HCT116 (cell line): Measurements from ENCODE around the gene TSSK2. TPM values are rescaled to one million over a fixed set of nuclear protein-coding genes. Genes with fewer than 3 reads are reported as not detected.

Experiments used
- ATAC-seq: fragments of 200-7000 bp; cut with Tn5 transposase; 2 replicates; pipeline ENCODE4 v1.9.1; 2020; ENCODE audit warnings: mild to moderate bottlenecking, moderate library complexity
- BruUV-seq: library from RNA; stranded (reverse); fragments of 400-500 nt; replicated peaks from 2 replicates; lab custom pipeline; 2021; lab: Mats Ljungman, UMichigan
- CTCF ChIA-PET: fragments of 300-600 bp; sonication (Branson Sonifier 250); formaldehyde crosslinking; loops from one replicate; lab custom pipeline; 2021; ENCODE audit warnings: antibody characterized with exemption; lab: Charles Lee
- POLR2A ChIA-PET: fragments of 300-600, 350-600 bp; sonication (Branson Sonifier 250); formaldehyde crosslinking; loops from one replicate; lab custom pipeline; 2021; ENCODE audit warnings: antibody characterized with exemption; lab: Charles Lee
- RAD21 ChIA-PET, 2 experiments: fragments of 300-600 bp; sonication (Branson Sonifier 250); formaldehyde crosslinking; loops; one replicate each; lab custom pipeline; 2023; ENCODE audit warnings: low total read pairs in 2 of 2; ENCODE audit not compliant: uncharacterized antibody in 2 of 2, unreplicated experiment in 2 of 2, low non-redundant PET in 1 of 2; lab: Charles Lee
- DNase-seq: peaks from one replicate; pipeline ENCODE4 v3.0.0-alpha.2; 2010; ENCODE audit warnings: low read depth, low spot score
- H2AFZ ChIP-seq: fragments of 200-600 bp; shearing (Covaris generic), sonication (generic); 2 replicates; pipeline ENCODE4 v1.6.1; 2017; ENCODE audit warnings: low read depth, mixed run types, mixed read lengths, antibody characterized with exemption, low read length; ENCODE audit not compliant: poor library complexity, severe bottlenecking
- H3K27ac ChIP-seq: 2 replicates; pipeline ENCODE4 v1.5.1; 2012; ENCODE audit warnings: low read depth, low read length
- H3K27me3 ChIP-seq: fragments of 200-600 bp; sonication (generic); 2 replicates; pipeline ENCODE4 v1.6.1; 2016; ENCODE audit warnings: mixed run types, low read length, mixed read lengths; ENCODE audit not compliant: insufficient read depth
- H3K36me3 ChIP-seq, 2 experiments: fragments of 200-500 bp in 1 of 2; fragments of 200-600 bp in 1 of 2; sonication (Bioruptor generic) in 1 of 2; sonication (generic) in 1 of 2; 2 replicates each; pipeline versions ENCODE4 v1.5.1 to v1.6.1; 2014 to 2016; ENCODE audit warnings: low read length in 2 of 2, inconsistent platforms in 1 of 2, mixed read lengths in 1 of 2, mixed run types in 1 of 2; ENCODE audit not compliant: insufficient read depth in 2 of 2, control insufficient read depth in 1 of 2
- H3K4me1 ChIP-seq, 2 experiments: fragments of 200-600 bp in 1 of 2; sonication (generic) in 1 of 2; 2 replicates each; pipeline versions ENCODE4 v1.5.1 to v1.6.1; 2012 to 2017; ENCODE audit warnings: low read length in 2 of 2, inconsistent platforms in 1 of 2, mild to moderate bottlenecking in 1 of 2, mixed read lengths in 1 of 2, mixed run types in 1 of 2, moderate library complexity in 1 of 2; ENCODE audit not compliant: insufficient read depth in 2 of 2, control insufficient read depth in 1 of 2
- H3K4me2 ChIP-seq: fragments of 200-600 bp; sonication (generic); 2 replicates; pipeline ENCODE4 v1.6.1; 2017; ENCODE audit warnings: mixed run types, low read length, mixed read lengths
- H3K4me3 ChIP-seq, 2 experiments: fragments of 200-600 bp in 1 of 2; sonication (generic) in 1 of 2; replicated peaks in 1 of 2; 2 replicates each; pipeline ENCODE4 v1.5.1; 2011 to 2016; ENCODE audit warnings: low read length in 2 of 2, control low read depth in 1 of 2, low read depth in 1 of 2, mild to moderate bottlenecking in 1 of 2, mixed read lengths in 1 of 2, mixed run types in 1 of 2
- H3K79me2 ChIP-seq: fragments of 200-600 bp; sonication (generic); 2 replicates; pipeline ENCODE4 v1.6.1; 2017; ENCODE audit warnings: mild to moderate bottlenecking, mixed run types, low read length, moderate library complexity, mixed read lengths; ENCODE audit not compliant: insufficient read depth
- H3K9ac ChIP-seq: fragments of 200-600 bp; sonication (generic); 2 replicates; pipeline ENCODE4 v1.6.1; 2016; ENCODE audit warnings: low read length, mixed read lengths
- H3K9me2 ChIP-seq: fragments of 200-600 bp; sonication (generic), shearing (Covaris generic); 2 replicates; pipeline ENCODE4 v1.6.1; 2017; ENCODE audit warnings: mixed run types, mild to moderate bottlenecking, moderate library complexity; ENCODE audit not compliant: insufficient read depth
- H3K9me3 ChIP-seq, 2 experiments: fragments of 200-500 bp in 1 of 2; fragments of 200-600 bp in 1 of 2; sonication (Bioruptor generic) in 1 of 2; sonication (generic) in 1 of 2; 2 replicates each; pipeline ENCODE4 v1.6.1; 2014 to 2017; ENCODE audit warnings: low read length in 2 of 2, mixed read lengths in 2 of 2, inconsistent platforms in 1 of 2, low read depth in 1 of 2, mild to moderate bottlenecking in 1 of 2, mixed run types in 1 of 2, moderate library complexity in 1 of 2; ENCODE audit not compliant: control insufficient read depth in 1 of 2, insufficient read depth in 1 of 2
- H4K20me1 ChIP-seq: fragments of 200-600 bp; sonication (generic), shearing (Covaris generic); 2 replicates; pipeline ENCODE4 v1.6.1; 2017; ENCODE audit warnings: mixed run types, mild to moderate bottlenecking, moderate library complexity; ENCODE audit not compliant: insufficient read depth
- ATF3 ChIP-seq: IDR thresholded peaks from 2 replicates; pipeline ENCODE4 v1.6.1; 2012
- CBX3 ChIP-seq: IDR thresholded peaks from 2 replicates; pipeline ENCODE4 v1.6.1; 2012; ENCODE audit warnings: low read depth
- CEBPB ChIP-seq: IDR thresholded peaks from 2 replicates; pipeline ENCODE4 v1.6.1; 2012; ENCODE audit warnings: low read depth
- EGR1 ChIP-seq: IDR thresholded peaks from 2 replicates; pipeline ENCODE4 v1.6.1; 2012; ENCODE audit warnings: low read depth
- ELF1 ChIP-seq: IDR thresholded peaks from 2 replicates; pipeline ENCODE4 v1.6.1; 2012; ENCODE audit warnings: low read depth, borderline replicate concordance
- MAX ChIP-seq: IDR thresholded peaks from 2 replicates; pipeline ENCODE4 v1.6.1; 2012
- POLR2A ChIP-seq: IDR thresholded peaks from 2 replicates; pipeline ENCODE4 v1.7.0; 2011; ENCODE audit warnings: borderline replicate concordance; ENCODE audit not compliant: insufficient read depth, insufficient read length; ENCODE audit errors: extremely low read depth
- SIN3A ChIP-seq: IDR thresholded peaks from 2 replicates; pipeline ENCODE4 v1.6.1; 2012; ENCODE audit warnings: low read depth
- SP1 ChIP-seq: IDR thresholded peaks from 2 replicates; pipeline ENCODE4 v1.6.1; 2012; ENCODE audit warnings: low read depth
- SRF ChIP-seq: IDR thresholded peaks from 2 replicates; pipeline ENCODE4 v1.6.1; 2012; ENCODE audit warnings: low read depth
- YY1 ChIP-seq: IDR thresholded peaks from 2 replicates; pipeline ENCODE4 v1.6.1; 2011; ENCODE audit warnings: low read length, low read depth, moderate library complexity, mild to moderate bottlenecking; ENCODE audit not compliant: insufficient replicate concordance; ENCODE audit errors: extremely low read depth
- ZBTB33 ChIP-seq: IDR thresholded peaks from 2 replicates; pipeline ENCODE4 v1.6.1; 2011; ENCODE audit warnings: mild to moderate bottlenecking, low read length, moderate library complexity; ENCODE audit not compliant: insufficient replicate concordance; ENCODE audit errors: extremely low read depth
- ZFX ChIP-seq: fragments of 450-650 bp; IDR thresholded peaks from 2 replicates; pipeline ENCODE4 v1.6.1; 2017
- ZNF274 ChIP-seq: fragments of 200-500 bp; sonication (Bioruptor generic); IDR thresholded peaks from 2 replicates; pipeline ENCODE4 v1.6.1; 2014; ENCODE audit warnings: mild to moderate bottlenecking, low read depth, low read length, inconsistent platforms
- intact Hi-C: fragments of 100-400 bp; cut with micrococcal nuclease; formaldehyde crosslinking; loops from 2 replicates; pipeline ENCODE4 v1.10.0; 2022
- total RNA-seq: library from RNA; stranded (reverse); gene quantifications from one replicate; pipeline ENCODE4 v1.2.1, GENCODE V29; 2021; ENCODE audit not compliant: unreplicated experiment
- TF ChIP-seq, protein P1 (sequence below): IDR thresholded peaks from 2 replicates; pipeline ENCODE4 v1.6.1; 2012; ENCODE audit warnings: low read depth

TSSK2 gene
- total RNA-seq, 1 experiment from 2014 or later, result not detected

GRCh38 chr22:19090586-19091127, 40.5 kb upstream of the TSSK2 start:
- ChIA-PET CTCF (interaction anchor here (0.6 kb wide), 1 partner anchor 62 kb away, joined by 3 read pairs; no protein-coding TSS in a partner anchor), POLR2A (no interaction called here), RAD21 (no interaction called here)
- Histone ChIP-seq H3K27me3 (no peaks in the 10 kb centered on the region), H3K4me1 (peaks cover 22 to 23% of the 10 kb centered on the region in 2 experiments), H3K36me3 (no peaks in the 10 kb centered on the region), H3K9ac (no peak overlapping the region), H2AFZ (no peak overlapping the region), H3K27ac (no peak overlapping the region), H3K4me2 (no peak overlapping the region), H4K20me1 (no peaks in the 10 kb centered on the region), H3K79me2 (peaks cover 18% of the 10 kb centered on the region), H3K9me2 (no peaks in the 10 kb centered on the region), H3K4me3 (no peak overlapping the region), H3K9me3 (no peaks in the 10 kb centered on the region)
- BruUV-seq, result no TSS peak
- TF ChIP-seq POLR2A (no peak), SP1 (no peak)
- ATAC-seq (no peak), DNase-seq (no peak)
- intact Hi-C loops, result no loop called here

GRCh38 chr22:19092725-19093124, 38.4 kb upstream of the TSSK2 start:
- ChIA-PET CTCF (no interaction called here), RAD21 (no interaction called here), POLR2A (no interaction called here)
- H3K9me3 ChIP-seq, result no peaks in the 10 kb centered on the region
- H3K27ac ChIP-seq, result no peak overlapping the region
- ATAC-seq, result no peak
- intact Hi-C loops, result no loop called here
- no peak for DNase-seq
- no peak overlapping the region for H2AFZ ChIP-seq
- no peak overlapping the region for H3K4me3 ChIP-seq
- H3K36me3 ChIP-seq, result no peaks in the 10 kb centered on the region
- H3K9ac ChIP-seq, result no peak overlapping the region
- H3K9me2 ChIP-seq, result no peaks in the 10 kb centered on the region
- no peaks in the 10 kb centered on the region for H3K27me3 ChIP-seq
- H4K20me1 ChIP-seq, result no peaks in the 10 kb centered on the region
- no TSS peak for BruUV-seq
- peaks cover 2 to 3% of the 10 kb centered on the region in 2 experiments; a peak in 3 of 4 replicates for H3K4me1 ChIP-seq
- no peak overlapping the region for H3K4me2 ChIP-seq
- peaks cover 25% of the 10 kb centered on the region for H3K79me2 ChIP-seq
- TF ChIP-seq POLR2A (no peak), CBX3 (no peak), CEBPB (no peak), MAX (no peak), EGR1 (no peak), SIN3A (no peak), ZBTB33 (no peak), ZFX (no peak), YY1 (no peak), ZNF274 (no peak), ELF1 (no peak), SRF (no peak), ATF3 (no peak), SP1 (no peak)
- TF ChIP-seq, protein P1, sequence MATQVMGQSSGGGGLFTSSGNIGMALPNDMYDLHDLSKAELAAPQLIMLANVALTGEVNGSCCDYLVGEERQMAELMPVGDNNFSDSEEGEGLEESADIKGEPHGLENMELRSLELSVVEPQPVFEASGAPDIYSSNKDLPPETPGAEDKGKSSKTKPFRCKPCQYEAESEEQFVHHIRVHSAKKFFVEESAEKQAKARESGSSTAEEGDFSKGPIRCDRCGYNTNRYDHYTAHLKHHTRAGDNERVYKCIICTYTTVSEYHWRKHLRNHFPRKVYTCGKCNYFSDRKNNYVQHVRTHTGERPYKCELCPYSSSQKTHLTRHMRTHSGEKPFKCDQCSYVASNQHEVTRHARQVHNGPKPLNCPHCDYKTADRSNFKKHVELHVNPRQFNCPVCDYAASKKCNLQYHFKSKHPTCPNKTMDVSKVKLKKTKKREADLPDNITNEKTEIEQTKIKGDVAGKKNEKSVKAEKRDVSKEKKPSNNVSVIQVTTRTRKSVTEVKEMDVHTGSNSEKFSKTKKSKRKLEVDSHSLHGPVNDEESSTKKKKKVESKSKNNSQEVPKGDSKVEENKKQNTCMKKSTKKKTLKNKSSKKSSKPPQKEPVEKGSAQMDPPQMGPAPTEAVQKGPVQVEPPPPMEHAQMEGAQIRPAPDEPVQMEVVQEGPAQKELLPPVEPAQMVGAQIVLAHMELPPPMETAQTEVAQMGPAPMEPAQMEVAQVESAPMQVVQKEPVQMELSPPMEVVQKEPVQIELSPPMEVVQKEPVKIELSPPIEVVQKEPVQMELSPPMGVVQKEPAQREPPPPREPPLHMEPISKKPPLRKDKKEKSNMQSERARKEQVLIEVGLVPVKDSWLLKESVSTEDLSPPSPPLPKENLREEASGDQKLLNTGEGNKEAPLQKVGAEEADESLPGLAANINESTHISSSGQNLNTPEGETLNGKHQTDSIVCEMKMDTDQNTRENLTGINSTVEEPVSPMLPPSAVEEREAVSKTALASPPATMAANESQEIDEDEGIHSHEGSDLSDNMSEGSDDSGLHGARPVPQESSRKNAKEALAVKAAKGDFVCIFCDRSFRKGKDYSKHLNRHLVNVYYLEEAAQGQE, result no peak
